Fibroblast of skin of left quadriceps (primary cell): ENCODE measurements around the gene METTL2A.
"Not testable (repeated sequence)": the region's sequence is repeated elsewhere in the genome, so short reads cannot be mapped to it uniquely, and the experiment has no call there.

ENCODE experiments used
- DNase-seq, 2 experiments: peaks; one replicate each; pipeline ENCODE4 v3.0.0-alpha.2; 2013; ENCODE audit warnings: low read depth in 2 of 2

Gene METTL2A, protein sequence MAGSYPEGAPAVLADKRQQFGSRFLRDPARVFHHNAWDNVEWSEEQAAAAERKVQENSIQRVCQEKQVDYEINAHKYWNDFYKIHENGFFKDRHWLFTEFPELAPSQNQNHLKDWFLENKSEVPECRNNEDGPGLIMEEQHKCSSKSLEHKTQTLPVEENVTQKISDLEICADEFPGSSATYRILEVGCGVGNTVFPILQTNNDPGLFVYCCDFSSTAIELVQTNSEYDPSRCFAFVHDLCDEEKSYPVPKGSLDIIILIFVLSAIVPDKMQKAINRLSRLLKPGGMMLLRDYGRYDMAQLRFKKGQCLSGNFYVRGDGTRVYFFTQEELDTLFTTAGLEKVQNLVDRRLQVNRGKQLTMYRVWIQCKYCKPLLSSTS

DNA sequence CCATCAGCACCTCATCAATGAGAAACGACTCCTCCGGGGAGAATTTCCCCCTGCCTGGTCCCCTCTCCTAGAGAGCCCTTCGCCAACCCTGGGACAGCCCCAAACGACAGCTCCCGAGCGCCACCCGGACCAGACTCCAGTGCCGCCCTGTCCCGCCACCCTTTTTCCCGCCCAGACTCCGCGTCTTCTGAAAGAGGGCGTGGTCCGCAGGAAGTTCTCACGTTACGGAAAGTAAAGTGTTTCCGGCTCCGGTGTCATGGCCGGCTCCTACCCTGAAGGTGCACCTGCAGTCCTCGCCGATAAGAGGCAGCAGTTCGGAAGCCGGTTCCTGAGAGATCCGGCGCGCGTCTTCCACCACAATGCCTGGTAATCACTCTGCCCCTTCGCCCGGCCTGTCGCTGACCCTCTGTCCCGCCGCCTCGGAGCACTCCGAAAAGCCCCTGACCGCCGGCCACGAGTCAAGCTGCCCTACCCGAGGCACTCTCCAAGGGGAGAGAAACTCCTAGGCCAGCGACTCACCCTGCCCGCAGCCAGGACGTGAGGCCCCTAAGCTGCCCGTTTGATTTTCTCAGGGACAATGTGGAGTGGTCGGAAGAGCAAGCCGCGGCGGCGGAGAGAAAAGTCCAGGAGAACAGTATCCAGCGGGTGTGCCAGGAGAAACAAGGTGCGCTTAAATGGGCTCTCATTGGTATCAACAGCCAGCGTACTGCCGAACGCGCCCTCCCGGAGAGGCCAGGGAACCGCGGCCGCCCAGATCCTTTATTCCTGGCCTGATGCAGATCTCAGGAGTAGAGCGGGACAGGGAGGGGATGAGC lies at the start of gene METTL2A:
METTL2A (plus strand) TSS at position 251 of the 815 bp plus-strand sequence; CDS start at position 257, 6 bp downstream.
- DNase-seq = peak; percentile 36 to 42

DNA sequence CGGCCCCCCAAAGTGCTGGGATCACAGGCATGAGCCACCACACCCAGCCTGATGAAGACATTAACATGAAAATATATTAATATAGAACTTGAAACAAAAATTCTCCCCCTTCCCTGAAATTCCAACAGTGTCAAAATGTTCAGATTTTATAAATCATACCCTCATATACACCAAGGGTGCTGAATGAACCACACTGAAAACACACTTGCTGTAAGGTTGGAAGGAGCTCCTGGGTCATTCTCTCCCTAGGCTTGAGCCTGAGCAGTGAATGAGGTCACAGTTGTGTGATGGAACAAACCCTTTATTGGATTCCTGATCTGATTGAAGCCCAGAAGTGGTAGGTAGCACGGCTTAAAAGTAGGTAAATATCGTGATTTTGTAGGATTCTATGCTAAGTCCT lies 43.4 kb upstream of the METTL2A start, which contains the start of gene EFCAB3:
EFCAB3 (plus strand) TSS at position 301 of the 400 bp plus-strand sequence. CDS start 2,427 bp downstream, outside the sequence.
- no peak for DNase-seq

DNA sequence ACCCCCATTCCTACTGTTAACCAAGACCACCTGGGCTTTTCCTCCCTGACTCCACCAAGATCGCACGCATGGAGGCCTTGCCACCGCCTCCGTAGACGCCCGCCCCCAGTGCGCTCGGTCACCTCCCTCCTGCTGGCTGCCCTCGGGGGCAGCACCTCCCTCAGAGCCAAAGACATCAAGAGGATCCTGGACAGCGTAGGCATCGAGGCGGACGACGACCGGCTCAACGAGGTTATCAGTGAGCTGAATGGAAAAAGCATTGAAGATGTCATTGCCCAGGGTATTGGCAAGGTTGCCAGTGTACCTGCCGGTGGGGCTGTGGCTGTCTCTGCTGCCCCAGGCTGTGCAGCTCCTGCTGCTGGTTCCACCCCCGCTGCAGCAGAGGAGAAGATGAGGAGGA lies 42.1 kb upstream of the METTL2A start:
- no peak for DNase-seq

DNA sequence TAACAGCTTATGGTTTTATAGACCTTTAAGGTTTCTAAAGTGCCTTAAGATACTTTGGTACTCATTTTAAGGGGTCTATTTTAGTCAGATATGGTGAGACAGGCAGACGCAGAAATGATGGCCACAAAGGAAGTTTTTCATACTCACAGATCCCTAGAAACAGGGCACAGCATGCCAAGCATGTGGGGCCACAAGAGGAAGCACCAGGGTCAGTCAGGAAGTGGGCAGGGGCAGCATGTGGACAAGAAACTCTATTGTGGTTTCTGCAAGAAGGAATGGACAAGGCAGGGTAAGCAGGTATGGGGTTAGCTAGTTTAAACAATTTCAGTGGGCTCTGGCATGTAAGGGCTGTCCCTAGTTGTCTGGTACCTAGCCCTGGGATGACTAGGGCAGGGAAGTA lies 34.8 kb upstream of the METTL2A start:
- no peak for DNase-seq

DNA sequence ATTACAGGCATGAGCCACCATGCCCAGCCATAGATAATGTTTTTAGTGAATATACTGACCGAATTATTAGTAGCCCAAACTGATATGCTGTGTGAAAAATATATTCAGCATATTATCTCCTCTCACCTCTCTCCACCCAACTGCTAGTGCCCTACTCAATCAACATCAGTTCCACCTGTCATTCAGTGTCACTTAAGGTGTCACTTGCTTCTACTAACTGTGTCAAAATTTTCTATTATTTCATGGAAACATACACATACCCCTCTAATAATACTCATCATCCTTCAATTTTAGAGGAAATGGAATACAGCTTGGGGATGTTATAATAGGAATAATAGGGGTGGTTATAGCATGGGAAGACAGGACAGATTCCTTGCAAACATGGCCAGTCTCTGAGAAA lies 30.8 kb upstream of the METTL2A start:
- DNase-seq = no peak

DNA sequence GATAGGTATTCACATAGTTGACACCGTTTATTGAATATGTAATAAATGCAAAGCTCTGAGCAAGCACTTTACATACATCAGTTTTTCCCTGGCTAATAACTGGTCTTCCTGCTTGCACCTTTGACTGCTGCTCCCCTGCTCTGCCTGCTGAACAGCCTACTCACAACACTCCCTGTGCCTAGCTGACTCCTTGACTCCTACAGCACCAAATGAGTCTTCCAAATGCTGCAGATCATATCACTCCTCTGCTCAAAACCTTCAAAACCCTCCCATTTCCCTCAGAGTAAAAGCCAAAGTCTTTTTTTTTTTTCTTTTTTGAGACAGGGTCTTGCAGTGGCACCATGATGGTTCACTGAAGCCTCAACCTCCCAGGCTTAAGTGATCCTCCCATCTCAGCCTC lies 24.8 kb upstream of the METTL2A start:
- no peak for DNase-seq

DNA sequence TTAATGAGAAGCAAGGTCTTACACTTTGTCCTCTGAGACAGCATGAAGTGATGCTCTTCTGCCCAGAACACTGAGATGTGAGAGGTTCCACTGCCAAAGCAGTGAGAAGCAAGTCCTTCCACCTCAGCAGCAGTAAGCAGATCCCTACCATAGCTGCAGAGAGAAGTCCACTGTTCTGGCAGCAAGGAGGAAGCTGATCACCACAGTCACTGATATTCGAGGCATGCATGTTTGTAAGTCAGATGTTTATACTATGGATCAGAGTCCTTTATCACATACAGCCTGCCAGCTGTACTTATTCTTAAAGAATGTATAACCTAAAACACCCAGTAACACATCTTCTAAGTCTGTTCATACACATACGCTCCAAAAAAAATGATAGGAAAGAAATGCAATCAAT lies 18.2 kb upstream of the METTL2A start:
- no peak for DNase-seq

DNA sequence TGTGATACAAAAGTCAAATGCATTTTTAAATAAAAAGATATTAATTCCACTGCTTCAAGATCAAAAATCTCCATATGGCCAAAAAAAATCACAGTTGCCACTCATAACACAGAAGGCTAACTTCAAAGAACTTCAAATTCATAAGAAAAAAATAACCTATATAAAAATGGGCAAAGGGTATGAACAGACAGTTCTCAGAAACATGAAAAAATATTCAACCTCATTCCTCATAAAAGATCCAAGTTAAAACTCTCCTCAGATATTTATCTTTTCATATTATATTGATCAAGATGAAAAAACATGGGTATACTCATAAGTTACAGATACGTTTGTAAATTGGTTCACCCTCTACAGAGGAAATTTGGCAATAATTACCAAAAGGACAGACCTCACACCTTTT lies 10.6 kb upstream of the METTL2A start:
- DNase-seq = not testable (repeated sequence)

DNA sequence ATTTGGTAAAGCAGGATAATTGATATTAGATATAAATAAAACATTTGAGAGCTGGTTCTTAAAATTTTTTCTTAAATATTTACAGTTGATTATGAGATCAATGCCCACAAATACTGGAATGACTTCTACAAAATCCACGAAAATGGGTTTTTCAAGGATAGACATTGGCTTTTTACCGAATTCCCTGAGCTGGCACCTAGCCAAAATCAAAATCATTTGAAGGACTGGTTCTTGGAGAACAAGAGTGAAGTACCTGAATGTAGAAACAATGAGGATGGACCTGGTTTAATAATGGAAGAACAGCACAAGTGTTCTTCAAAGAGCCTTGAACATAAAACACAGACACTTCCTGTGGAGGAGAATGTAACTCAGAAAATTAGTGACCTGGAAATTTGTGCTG lies 2.5 kb downstream of the METTL2A start:
- DNase-seq = not testable (repeated sequence)

DNA sequence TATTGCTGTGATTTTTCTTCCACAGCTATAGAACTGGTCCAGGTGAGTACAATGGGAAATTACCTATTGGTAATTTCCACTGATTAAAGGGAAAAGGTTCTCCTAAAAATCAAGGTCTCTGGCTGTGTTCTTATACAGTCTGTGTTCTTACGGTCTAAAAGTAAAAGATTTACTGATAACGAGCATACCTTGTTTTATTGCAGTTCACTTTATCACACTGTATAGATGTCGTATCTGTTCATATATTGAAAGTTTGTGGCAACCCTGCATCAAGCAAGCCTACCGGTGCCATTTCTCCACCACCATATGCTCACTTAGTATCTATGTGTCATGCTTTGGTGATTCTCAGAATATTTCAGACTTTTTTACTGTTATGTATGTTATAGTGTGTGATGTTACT lies 11.6 kb downstream of the METTL2A start:
- DNase-seq = not testable (repeated sequence)

DNA sequence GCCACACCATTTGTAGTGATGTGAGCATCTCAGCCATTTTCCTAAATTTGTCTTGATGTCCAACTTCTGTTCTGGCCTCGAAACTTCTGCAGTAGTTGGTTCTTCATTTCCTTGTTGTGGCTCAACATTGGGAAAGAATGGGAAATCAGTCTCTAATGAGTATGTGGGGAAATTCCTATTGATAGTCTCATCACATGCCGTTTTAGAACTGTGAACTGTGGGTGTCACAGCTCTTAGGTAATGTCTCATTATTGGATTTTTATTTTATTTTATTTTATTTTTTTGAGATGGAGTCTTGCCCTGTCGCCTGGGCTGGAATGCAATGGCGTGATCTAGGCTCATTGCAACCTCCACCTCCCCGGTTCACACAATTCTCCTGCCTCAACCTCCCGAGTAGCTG lies 17.5 kb downstream of the METTL2A start:
- not testable (repeated sequence) for DNase-seq

DNA sequence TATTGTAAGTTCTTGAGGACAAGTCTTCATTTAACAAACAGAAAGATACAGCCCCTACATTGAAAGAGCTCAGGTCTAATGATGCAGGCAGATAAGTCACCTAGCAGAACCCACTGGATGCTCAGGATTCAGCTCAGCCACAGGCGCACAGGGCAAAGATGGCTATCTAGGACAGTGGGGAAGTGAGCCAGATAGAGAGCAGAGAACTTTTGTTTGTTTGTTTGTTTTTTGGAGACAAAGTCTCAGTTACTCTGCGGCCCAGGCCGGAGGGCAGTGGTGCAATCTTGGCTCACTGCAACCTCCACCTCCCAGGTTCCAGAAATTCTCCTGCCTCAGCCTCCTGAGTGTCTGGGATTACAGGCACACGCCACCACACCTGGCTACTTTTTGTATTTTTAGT lies 20.4 kb downstream of the METTL2A start:
- DNase-seq = no peak

DNA sequence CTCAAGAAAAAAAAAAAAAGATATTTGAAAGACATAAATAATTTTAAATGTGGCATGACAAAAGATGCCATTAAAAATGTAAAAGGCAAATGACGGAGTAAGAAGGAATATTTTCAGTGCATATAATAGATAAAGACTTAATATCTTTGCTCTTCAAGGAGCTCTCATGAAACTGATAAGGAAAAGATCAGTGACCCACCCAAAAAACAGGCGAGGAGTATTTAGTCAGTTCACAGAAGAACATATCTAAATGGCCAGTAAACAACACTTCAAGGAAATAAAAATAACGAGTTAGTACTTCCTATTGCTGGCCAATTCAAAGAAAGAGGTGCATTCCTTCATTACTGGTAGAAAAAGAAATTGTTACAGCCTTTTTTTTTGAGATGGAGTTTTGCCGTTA lies 22.1 kb downstream of the METTL2A start:
- not testable (repeated sequence) for DNase-seq

DNA sequence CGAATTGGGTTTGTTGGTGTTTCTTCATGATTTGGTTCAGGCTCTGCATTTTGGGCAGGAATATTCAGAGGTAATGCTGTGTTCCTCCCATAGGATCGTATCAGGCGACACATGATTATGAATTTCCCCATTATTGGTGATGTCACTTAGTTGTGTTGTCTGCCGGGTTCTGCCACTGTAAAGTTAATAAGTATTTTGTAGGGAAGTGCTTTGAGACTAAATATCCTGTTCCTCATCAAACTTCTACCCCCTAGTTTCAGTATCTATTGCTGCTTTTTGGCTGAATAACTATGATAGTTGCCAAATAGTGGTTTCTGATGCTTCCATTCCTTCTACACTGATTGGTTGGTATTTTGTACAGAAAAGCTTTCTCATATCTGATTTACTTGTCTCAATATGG lies 28.5 kb downstream of the METTL2A start:
- not testable (repeated sequence) for DNase-seq

DNA sequence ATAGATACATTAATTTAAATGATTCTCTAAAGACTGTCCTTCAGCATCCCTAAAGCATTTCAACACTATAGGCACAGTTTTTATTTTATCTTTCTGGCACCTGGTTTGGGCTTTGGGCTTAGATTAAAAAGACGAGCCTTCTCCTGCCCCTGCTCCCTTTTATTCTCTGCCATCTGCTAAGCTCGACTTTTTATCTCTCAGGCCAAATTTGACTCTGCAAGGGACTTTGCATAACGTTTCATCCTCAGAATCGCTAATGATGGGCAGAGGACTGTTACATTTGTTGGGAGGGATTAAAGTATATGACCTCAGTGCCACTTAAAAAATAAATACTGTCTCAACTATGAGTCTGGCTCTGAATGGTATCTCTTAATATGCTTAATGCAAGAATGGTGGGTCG lies 29.3 kb downstream of the METTL2A start:
- not testable (repeated sequence) for DNase-seq

DNA sequence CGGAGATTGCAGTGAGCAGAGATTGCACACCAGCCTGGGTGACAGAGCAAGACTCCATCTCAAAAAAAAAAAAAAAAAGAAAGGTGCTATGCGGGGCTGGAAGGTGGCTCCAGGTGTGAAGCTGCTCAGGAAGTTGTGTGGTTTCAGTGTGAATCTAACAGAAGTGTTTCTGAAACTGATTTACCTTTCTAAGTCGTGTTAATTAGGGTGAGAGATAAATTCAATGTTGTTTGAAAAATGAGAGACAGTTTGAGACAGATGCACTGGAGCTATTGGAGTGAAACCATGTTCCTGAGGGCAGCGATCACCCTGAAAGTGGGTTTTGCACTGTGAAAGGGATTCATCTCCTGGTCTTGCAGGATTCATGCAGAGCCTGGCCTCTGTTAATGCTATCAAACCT lies 30.0 kb downstream of the METTL2A start:
- DNase-seq = not testable (repeated sequence)

DNA sequence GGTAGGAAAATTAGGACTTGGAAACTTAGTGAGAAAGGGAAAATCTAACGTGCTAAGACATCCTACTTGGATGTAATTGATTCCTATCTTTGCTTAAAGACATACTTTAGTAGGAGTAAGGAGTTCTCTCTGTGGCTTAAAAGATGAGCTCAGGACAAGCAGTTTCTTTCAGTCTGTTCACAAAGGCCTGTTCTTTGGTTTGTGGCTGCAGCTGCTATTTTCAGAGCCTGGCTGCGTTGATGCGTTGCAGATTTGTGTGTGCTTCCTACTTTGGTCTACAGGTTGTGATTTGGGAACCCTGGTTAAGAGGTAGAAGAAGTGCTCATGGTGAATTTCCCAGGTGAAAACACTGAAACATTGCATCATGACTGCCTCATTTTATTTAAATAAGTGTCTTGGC lies 30.4 kb downstream of the METTL2A start:
- DNase-seq = not testable (repeated sequence)

DNA sequence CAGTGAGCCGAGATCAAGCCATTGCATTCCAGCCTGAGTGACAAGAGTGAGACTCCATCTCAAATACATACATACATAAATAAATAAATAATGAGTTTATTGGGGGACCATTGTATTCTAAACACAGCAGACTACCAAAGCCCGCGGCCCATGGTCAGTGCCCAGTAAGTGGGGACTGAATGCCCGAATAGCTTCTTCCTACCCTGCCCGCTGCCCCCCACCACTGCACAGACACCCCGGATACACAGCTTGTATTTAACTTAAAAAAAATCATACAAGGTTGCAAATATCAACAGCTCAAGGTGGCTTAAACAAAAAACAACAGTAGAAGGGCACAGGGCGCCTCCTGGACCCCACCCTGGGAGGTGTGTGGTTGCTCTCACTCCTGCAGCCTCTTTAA lies 32.3 kb downstream of the METTL2A start:
- no peak for DNase-seq

DNA sequence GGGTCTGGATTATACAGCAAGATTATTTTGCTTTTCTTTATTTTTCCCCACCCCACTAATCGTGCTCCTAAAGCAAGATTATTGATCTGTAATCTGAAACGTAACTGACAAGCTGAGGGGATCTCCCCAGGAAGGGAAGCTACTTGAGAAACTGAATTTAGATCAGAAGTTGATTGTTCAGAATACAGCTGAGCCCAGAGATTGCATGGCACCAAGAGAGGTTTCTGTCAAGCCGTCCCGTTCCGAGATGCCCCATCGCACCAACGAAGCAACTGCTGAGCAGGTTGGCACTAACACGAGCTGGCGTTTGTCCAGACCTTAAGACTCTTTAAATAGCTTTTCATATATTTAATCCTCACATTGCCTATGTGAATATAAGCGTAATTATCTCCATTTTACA lies 34.8 kb downstream of the METTL2A start:
- not testable (repeated sequence) for DNase-seq

DNA sequence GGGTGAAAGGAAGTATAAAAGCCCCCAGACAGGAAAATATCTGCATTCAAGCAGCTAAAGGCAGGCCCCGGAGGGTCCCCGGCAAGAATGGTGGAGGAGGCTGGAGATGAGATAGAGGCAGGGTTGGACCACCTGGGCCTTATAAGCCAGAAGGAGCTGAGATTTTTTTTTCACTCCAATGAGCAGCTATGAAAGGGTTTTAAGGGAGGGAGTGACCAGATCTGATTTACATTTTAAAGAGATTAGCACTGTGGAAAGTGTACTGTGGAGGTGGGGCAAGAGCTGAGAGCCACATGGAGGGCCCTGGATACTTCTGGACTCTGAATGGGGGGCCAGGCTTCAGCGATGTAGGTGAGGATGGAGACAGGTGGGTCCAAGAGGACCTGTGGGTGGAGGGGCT lies 40.7 kb downstream of the METTL2A start:
- DNase-seq = not testable (repeated sequence)

DNA sequence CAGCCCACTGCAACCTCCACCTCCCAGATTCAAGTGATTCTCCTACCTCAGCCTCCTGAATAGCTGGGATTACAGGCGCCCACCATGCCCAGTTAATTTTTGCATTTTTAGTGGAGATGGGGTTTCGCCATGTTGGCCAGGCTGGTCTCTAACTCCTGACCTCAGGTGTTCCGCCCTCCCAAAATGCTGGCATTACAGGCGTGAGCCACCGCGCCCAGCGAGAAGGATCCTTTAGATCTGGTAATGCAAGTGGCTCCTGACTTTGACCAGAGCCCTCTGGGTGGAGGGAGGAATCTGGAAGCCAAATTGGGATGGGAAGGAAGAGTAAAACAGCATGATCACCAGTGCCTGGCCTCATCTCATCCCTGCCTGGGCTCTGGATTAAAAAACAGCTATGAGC lies 41.6 kb downstream of the METTL2A start:
- DNase-seq = not testable (repeated sequence)

DNA sequence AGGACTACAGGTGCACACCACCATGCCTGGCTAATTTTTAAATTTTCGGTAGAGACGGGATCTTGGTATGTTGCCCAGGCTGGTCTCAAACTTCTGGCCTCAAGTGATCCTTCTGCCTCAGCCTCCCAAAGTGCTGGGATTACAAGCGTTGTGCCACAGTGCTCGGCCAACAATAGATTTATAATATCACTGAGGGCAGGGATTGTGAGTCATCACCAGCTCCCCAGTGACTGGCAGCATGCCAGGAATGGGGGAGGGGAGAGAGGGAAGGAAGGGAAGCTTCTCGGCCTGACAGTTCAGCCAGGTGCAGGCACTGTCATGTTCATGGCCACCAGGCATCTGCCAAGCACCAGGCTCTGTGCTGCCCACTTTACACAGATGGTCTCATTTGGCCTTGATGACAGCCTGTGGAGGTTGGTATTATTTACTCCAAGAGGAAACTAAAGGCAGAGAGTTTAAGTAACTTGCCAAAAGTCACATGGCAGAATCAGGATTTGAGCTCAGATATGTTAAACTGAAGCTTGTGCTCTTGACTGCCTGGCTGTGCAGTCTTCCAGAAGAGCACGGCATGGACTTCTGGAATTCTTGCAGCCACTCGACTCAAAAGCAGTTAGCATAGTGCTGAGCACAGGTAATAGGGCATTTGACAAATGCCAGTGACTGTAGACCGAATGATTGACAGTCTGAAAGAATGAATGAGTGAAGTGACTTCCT lies 47.1 kb downstream of the METTL2A start:
- peak; percentile 29 to 32 for DNase-seq
